CD14-positive monocyte (primary cell): Measurements from ENCODE around the gene MUCL1. TPM values are rescaled to one million over a fixed set of nuclear protein-coding genes. Genes with fewer than 3 reads are reported as not detected.

Experiments used
- DNase-seq, 3 donors: peaks; one replicate each; pipeline ENCODE4 v3.0.0-alpha.2; 2011 to 2022
- H2AFZ ChIP-seq: 2 replicates; pipeline ENCODE4 v1.6.0; 2012; ENCODE audit warnings: mild to moderate bottlenecking, low read depth, low read length, inconsistent platforms; ENCODE audit not compliant: insufficient read depth, poor library complexity, severe bottlenecking
- H3K27ac ChIP-seq, 2 donors: 1 replicate in 1 of 2; 2 replicates in 1 of 2; pipeline ENCODE4 v1.5.1; 2012 to 2013; ENCODE audit warnings: low read length in 2 of 2, control low read depth in 1 of 2, inconsistent platforms in 1 of 2, low read depth in 1 of 2, mild to moderate bottlenecking in 1 of 2
- H3K27me3 ChIP-seq, 2 donors: one replicate each; pipeline versions ENCODE4 v1.6.0 to v1.6.1; 2011 to 2013; ENCODE audit warnings: low read length in 2 of 2; ENCODE audit not compliant: control insufficient read depth in 2 of 2, insufficient read depth in 2 of 2
- H3K36me3 ChIP-seq, 2 donors: replicated peaks in 1 of 2; 1 replicate in 1 of 2; 2 replicates in 1 of 2; pipeline versions ENCODE4 v1.5.1 to v1.6.1; 2012 to 2013; ENCODE audit warnings: low read length in 2 of 2, control low read depth in 1 of 2, inconsistent platforms in 1 of 2, mild to moderate bottlenecking in 1 of 2; ENCODE audit not compliant: insufficient read depth in 2 of 2, control insufficient read depth in 1 of 2
- H3K4me1 ChIP-seq, 2 donors: 1 replicate in 1 of 2; 2 replicates in 1 of 2; pipeline versions ENCODE4 v1.5.1 to v1.6.1; 2012 to 2013; ENCODE audit warnings: low read length in 2 of 2, control low read depth in 1 of 2, inconsistent platforms in 1 of 2, mild to moderate bottlenecking in 1 of 2, moderate library complexity in 1 of 2; ENCODE audit not compliant: insufficient read depth in 2 of 2, control insufficient read depth in 1 of 2
- H3K4me2 ChIP-seq: replicated peaks from 2 replicates; pipeline ENCODE3; 2012; ENCODE audit warnings: low read length, moderate library complexity, mild to moderate bottlenecking; ENCODE audit not compliant: poor library complexity, severe bottlenecking; ENCODE audit errors: extremely low read depth
- H3K4me3 ChIP-seq, 3 experiments: fragments of 200-600 bp in 1 of 3; sonication (generic) in 1 of 3; replicated peaks in 1 of 3; 1 replicate in 2 of 3; 2 replicates in 1 of 3; pipeline ENCODE4 v1.5.1; 2011 to 2013; ENCODE audit warnings: low read length in 3 of 3, mild to moderate bottlenecking in 3 of 3, control low read depth in 2 of 3, low read depth in 2 of 3, inconsistent platforms in 1 of 3, moderate library complexity in 1 of 3
- H3K79me2 ChIP-seq: 2 replicates; pipeline ENCODE4 v1.6.0; 2012; ENCODE audit warnings: mild to moderate bottlenecking, control low read depth, inconsistent platforms, low read length, moderate library complexity; ENCODE audit not compliant: insufficient read depth
- H3K9ac ChIP-seq: 2 replicates; pipeline ENCODE4 v1.6.0; 2017; ENCODE audit warnings: low read length, mild to moderate bottlenecking; ENCODE audit not compliant: insufficient read depth, poor library complexity, severe bottlenecking
- H3K9me3 ChIP-seq, 2 donors: replicated peaks in 1 of 2; 1 replicate in 1 of 2; 2 replicates in 1 of 2; pipeline versions ENCODE4 v1.5.1 to v1.6.1; 2012 to 2013; ENCODE audit warnings: low read length in 2 of 2, control low read depth in 1 of 2; ENCODE audit not compliant: control insufficient read depth in 1 of 2, insufficient read depth in 1 of 2
- H4K20me1 ChIP-seq: 2 replicates; pipeline ENCODE4 v1.6.0; 2012; ENCODE audit warnings: mild to moderate bottlenecking, low read length, control low read depth, moderate library complexity; ENCODE audit not compliant: insufficient read depth
- H3K27ac Mint-ChIP-seq, 7 donors: one replicate each; pipeline ENCODE4 v1.8.0; 2020; ENCODE audit warnings: mild to moderate bottlenecking in 7 of 7, mixed read lengths in 7 of 7, moderate library complexity in 6 of 7, inconsistent platforms in 2 of 7
- H3K27me3 Mint-ChIP-seq, 3 donors: one replicate each; pipeline ENCODE4 v1.8.0; 2021 to 2022; ENCODE audit warnings: low read depth in 3 of 3, mild to moderate bottlenecking in 3 of 3, mixed read lengths in 3 of 3, moderate library complexity in 3 of 3, inconsistent platforms in 1 of 3
- H3K36me3 Mint-ChIP-seq, 2 donors: one replicate each; pipeline ENCODE4 v1.8.0; 2020; ENCODE audit warnings: mixed read lengths in 2 of 2, inconsistent platforms in 1 of 2, mild to moderate bottlenecking in 1 of 2
- H3K4me1 Mint-ChIP-seq: one replicate; pipeline ENCODE4 v1.8.0; 2020; ENCODE audit warnings: mild to moderate bottlenecking, mixed read lengths
- H3K4me3 Mint-ChIP-seq, 2 donors: one replicate each; pipeline ENCODE4 v1.8.0; 2020; ENCODE audit warnings: mild to moderate bottlenecking in 2 of 2, mixed read lengths in 2 of 2, moderate library complexity in 1 of 2
- H3K9me3 Mint-ChIP-seq, 7 donors: one replicate each; pipeline ENCODE4 v1.8.0; 2020 to 2022; ENCODE audit warnings: mixed read lengths in 7 of 7, mild to moderate bottlenecking in 6 of 7, moderate library complexity in 6 of 7, inconsistent platforms in 2 of 7
- WGBS: methylation state at CpG from one replicate; pipeline ENCODE4 v1.1.5; 2013; ENCODE audit warnings: missing lambda C conversion rate; ENCODE audit not compliant: insufficient coverage; 5-methylcytosine and 5-hydroxymethylcytosine counted together
- intact Hi-C, 2 donors: fragments of 100-400 bp; cut with micrococcal nuclease; formaldehyde crosslinking; loops; one replicate each; pipeline versions ENCODE4 v1.15.0 to v1.15.1; 2023
- polyA plus RNA-seq, 3 donors: library from polyadenylated mRNA; depleted of rRNA in 1 of 3; unstranded in 2 of 3; stranded (reverse) in 1 of 3; fragments of 300-500 nt in 2 of 3; fragments of >200 nt in 1 of 3; fragmentation: Illumina TruSeq in 2 of 3; gene quantifications; 1 replicate in 2 of 3; 2 replicates in 1 of 3; pipeline ENCODE4 v1.2.3, GENCODE V29; 2012 to 2021
- TF ChIP-seq, protein P1 (sequence below): fragments of 200-600 bp; IDR thresholded peaks from one replicate; pipeline ENCODE4 v1.8.0; 2022; ENCODE audit warnings: antibody characterized with exemption, mild to moderate bottlenecking

The MUCL1 gene
- polyA plus RNA-seq, 3 donors = not detected

GRCh38 chr12:54865683-54866324 lies 11.5 kb downstream of the MUCL1 start:
- no peaks in the 10 kb centered on the region for H3K27me3 ChIP-seq
- no peaks in the 10 kb centered on the region for H3K4me1 ChIP-seq
- peaks cover 0 to 1% (median 1%) of the 10 kb centered on the region in 3 donors for H3K27me3 Mint-ChIP-seq
- WGBS = no CpG with 5 or more reads among the region's 4 CpGs
- no peak overlapping the region for H3K27ac ChIP-seq
- H3K27ac Mint-ChIP-seq = no peak overlapping the region
- H3K36me3 Mint-ChIP-seq = no peaks in the 10 kb centered on the region
- H3K79me2 ChIP-seq = no peaks in the 10 kb centered on the region
- no peak overlapping the region for H2AFZ ChIP-seq
- no peaks in the 10 kb centered on the region for H3K9me3 ChIP-seq
- H3K4me3 Mint-ChIP-seq = no peak overlapping the region
- H3K36me3 ChIP-seq = no peaks in the 10 kb centered on the region
- peaks cover 0 to 3% (median 0%) of the 10 kb centered on the region in 7 donors for H3K9me3 Mint-ChIP-seq
- intact Hi-C loops = no loop called here
- H3K9ac ChIP-seq = no peak overlapping the region
- no peak overlapping the region for H3K4me3 ChIP-seq
- TF ChIP-seq, protein P1, sequence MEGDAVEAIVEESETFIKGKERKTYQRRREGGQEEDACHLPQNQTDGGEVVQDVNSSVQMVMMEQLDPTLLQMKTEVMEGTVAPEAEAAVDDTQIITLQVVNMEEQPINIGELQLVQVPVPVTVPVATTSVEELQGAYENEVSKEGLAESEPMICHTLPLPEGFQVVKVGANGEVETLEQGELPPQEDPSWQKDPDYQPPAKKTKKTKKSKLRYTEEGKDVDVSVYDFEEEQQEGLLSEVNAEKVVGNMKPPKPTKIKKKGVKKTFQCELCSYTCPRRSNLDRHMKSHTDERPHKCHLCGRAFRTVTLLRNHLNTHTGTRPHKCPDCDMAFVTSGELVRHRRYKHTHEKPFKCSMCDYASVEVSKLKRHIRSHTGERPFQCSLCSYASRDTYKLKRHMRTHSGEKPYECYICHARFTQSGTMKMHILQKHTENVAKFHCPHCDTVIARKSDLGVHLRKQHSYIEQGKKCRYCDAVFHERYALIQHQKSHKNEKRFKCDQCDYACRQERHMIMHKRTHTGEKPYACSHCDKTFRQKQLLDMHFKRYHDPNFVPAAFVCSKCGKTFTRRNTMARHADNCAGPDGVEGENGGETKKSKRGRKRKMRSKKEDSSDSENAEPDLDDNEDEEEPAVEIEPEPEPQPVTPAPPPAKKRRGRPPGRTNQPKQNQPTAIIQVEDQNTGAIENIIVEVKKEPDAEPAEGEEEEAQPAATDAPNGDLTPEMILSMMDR = no peak
- DNase-seq = no peak
- peaks cover 6% of the 10 kb centered on the region for H3K4me1 Mint-ChIP-seq
- no peaks in the 10 kb centered on the region for H4K20me1 ChIP-seq
- no peak overlapping the region for H3K4me2 ChIP-seq

- intact Hi-C loops = no loop called here
- no peaks in the 10 kb centered on the region for H3K36me3 ChIP-seq
- peaks cover 0 to 1% (median 1%) of the 10 kb centered on the region in 3 donors for H3K27me3 Mint-ChIP-seq
Observed at GRCh38 chr12:54868690-54869089, 14.4 kb downstream of the MUCL1 start.

More at GRCh38 chr12:54868690-54869089, 14.4 kb downstream of the MUCL1 start:
- Histone ChIP-seq H4K20me1 (no peaks in the 10 kb centered on the region), H2AFZ (no peak overlapping the region), H3K4me2 (no peak overlapping the region), H3K9ac (no peak overlapping the region), H3K9me3 (no peaks in the 10 kb centered on the region), H3K4me1 (no peaks in the 10 kb centered on the region), H3K27ac (no peak overlapping the region), H3K27me3 (no peaks in the 10 kb centered on the region), H3K79me2 (no peaks in the 10 kb centered on the region), H3K4me3 (no peak overlapping the region)
- TF ChIP-seq, protein P1 = no peak
- DNase-seq = no peak
- Mint-ChIP-seq H3K27ac (peak overlapping the region in 1 of 7 donors; percentile 2), H3K36me3 (no peaks in the 10 kb centered on the region), H3K9me3 (peaks cover 0 to 3% (median 0%) of the 10 kb centered on the region in 7 donors), H3K4me1 (no peaks in the 10 kb centered on the region), H3K4me3 (no peak overlapping the region)
- no CpG with 5 or more reads among the region's 2 CpGs for WGBS
